ENCODE data around the gene PLCB2.
A peak's percentile ranks its signal among the peaks of the same experiment; 100 is the strongest.

Gene PLCB2

GRCh38 chr15:40340038-40340739 lies 32.5 kb upstream of the PLCB2 start:
- DNase-seq (ENCODE audit: low spot score), result peak; percentile 67

DNA sequence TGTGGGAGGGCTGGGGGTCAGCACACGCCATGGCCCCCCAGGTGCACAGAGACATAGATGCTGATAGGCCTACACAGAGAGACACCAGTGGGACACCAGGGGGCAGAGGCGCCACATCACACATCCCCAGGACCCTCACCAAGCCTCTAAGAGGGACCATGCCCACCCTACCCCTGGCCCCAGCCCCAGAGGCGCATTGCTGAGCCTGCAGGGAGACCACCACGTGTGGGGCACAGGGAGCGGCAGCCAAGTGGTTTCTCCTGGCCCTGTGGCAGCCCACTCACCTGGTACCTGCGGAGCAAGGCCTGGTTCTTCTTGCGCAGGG lies 31.8 kb upstream of the PLCB2 start:
- no peak for DNase-seq (ENCODE audit: low spot score)

- peak; percentile 84 for DNase-seq (ENCODE audit: low spot score)
These were observed 31.3 kb upstream of the PLCB2 start for GRCh38 chr15:40338921-40339620.

DNA sequence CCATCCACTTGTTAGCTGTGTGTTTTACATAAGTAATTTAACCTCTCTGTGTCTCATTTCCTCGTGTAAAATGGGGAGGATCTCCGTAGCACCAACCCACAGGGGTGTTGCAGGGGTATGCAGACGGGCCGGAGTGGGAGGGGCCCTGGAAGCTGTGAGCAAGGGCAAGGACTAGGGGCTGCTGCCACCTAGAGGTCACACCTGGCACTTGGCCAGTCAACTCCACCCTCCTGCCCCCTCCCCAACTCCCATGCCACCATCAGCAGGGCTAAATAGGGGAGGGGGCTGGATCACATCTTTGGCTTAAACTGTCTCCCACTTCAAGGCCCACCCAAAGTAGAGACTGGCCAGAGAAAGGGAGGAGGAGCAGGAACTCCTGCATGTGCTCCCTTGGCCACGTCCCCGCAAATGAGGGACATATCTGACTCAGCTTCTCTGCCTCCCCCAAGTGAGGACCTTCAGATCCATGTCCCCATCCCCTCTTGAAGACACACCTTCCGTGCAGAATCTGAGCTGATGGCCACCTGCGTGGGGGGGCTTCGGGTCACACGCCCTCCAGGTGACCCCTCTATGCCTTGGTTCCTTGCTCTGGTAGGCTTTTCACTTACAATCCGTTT lies 30.4 kb upstream of the PLCB2 start:
- peak; percentile 49 for DNase-seq (ENCODE audit: low spot score)

DNA sequence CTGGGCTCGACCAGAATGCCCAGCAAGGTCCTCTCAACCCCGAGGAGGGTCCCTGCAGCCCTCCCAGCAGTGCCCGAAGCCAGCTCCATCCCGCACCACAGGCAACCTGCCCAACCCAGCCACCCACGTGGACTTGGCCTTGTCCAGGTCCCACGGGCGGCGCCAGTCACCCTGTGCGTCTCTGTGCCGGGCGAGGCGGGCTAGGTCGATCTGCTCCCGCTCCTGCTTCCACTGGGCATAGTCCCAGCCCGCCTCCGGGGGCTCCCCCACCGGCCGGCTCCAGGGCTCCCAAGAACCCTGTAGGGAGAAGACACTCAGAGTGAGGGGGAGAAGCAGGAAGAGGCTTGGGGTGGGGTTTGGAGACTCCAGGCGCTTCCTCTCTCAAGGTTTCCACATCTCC lies 29.9 kb upstream of the PLCB2 start:
- no peak for DNase-seq (ENCODE audit: low spot score)

- DNase-seq (ENCODE audit: low spot score), result no peak
These were observed 29.0 kb upstream of the PLCB2 start for GRCh38 chr15:40336744-40337122.

DNA sequence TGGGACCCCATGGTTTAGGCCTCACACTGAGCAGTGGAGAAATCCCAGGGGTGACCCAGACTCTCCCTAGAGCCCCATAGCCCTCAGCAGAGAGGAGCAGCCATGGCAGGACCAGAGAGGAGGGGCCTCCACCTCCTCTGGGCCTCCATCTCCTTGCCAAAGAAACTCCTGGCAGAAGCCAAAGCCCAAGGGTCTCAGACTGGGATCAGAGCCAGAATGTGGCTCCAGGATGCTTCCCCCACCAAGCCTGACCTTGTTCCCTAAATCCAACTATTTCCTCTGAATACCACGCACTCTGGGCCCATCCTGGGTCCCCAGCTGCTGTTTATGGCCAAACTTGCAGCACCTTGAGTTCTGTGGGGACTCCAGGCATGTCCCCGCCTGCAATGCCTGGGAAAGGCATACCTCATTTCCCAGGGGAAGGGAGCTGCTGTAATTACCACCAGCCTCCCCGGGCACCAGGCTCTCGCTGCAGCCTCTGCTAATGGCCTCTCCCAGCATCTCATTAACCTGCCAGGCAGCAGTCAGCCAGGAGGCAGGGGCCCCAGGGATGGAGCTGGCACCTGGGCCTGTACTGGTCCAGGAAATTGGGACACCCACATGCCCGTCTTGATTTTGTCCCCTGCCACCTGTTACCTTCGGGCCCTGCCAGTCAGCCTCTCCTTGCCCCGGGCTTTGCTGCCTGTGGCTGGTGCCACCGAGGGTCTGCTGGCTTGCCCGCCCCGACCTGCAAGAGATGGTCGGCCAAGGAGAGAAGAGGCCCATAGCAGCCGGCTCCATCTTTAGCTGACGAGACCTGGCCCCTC lies 28.4 kb upstream of the PLCB2 start:
- no peak for DNase-seq (ENCODE audit: low spot score)

- DNase-seq (ENCODE audit: low spot score), result no peak
These were observed 27.4 kb upstream of the PLCB2 start for GRCh38 chr15:40334941-40335795.

DNA sequence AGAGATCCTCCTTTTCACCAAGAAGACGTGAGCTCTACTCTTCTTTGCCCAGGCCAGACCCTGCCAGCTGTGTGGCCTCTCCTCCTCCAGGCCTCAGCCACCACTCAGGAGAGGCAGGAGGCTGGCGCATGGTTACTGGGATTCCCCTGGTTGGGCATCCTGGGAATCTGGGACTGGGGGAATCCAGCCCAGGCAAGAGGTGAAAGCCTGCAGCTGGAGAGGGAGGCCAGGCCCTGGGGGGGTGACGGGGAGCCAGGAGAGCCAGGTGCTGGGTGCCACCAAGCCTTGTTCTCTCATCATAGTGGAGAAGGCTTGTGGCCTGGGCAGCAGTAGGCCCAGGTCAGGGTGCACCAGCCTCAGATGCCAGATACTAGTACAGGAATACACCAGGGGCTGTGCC lies 26.8 kb upstream of the PLCB2 start:
- no peak for DNase-seq (ENCODE audit: low spot score)

DNA sequence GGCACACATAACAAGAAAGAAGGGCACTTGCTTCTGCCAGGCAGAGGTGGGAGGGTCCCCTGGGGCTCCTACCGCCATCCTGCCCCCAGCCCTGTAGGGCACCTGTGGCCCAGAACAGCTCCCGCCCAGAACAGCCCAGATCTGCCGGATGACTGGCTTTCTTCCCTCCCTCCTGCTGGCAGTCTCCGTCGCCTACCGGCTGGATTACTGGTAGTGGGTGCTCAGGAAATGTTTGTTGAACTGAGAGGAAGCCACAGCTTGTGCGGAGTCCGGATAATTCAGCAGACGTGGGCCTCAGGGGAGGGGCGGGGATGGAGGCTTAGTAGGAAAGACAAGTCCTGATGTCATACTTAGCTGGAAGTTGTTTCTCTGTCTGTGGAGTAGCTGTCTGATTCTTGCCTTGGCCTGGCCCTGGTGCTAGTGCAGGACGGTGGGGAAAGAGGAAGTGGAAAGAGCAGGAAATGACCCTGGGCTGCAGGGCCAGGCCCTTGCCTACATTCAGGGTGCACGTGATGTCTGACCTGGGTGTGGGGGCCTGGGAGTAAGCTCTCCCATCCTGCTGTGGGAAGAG lies 26.3 kb upstream of the PLCB2 start:
- DNase-seq (ENCODE audit: low spot score), result peak; percentile 54

GRCh38 chr15:40332113-40332781 lies 24.5 kb upstream of the PLCB2 start:
- no peak for DNase-seq (ENCODE audit: low spot score)

DNA sequence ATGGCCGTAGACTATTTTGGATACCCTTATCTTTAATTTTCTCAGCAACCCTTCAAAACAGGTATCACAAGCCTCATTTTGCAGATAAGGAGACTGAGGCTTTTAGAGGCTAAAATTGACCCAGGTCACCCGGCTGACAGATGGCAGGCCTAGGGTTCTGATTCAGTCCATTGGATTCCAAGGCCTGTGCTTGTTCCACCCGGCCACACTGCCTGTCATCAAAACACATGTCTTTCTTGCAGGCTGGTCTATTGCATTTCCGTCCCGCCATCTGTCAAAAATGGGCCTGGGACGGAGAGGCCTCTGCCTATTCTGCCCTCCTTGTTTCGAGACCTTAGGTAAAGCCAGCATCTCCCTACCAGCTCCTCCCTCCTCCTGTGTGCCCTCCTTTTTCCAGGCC lies 23.9 kb upstream of the PLCB2 start:
- DNase-seq (ENCODE audit: low spot score), result no peak

- no peak for DNase-seq (ENCODE audit: low spot score)
These were observed 23.3 kb upstream of the PLCB2 start for GRCh38 chr15:40331026-40331425.

- no peak for DNase-seq (ENCODE audit: low spot score)
These were observed 22.7 kb upstream of the PLCB2 start for GRCh38 chr15:40330368-40330836.

DNA sequence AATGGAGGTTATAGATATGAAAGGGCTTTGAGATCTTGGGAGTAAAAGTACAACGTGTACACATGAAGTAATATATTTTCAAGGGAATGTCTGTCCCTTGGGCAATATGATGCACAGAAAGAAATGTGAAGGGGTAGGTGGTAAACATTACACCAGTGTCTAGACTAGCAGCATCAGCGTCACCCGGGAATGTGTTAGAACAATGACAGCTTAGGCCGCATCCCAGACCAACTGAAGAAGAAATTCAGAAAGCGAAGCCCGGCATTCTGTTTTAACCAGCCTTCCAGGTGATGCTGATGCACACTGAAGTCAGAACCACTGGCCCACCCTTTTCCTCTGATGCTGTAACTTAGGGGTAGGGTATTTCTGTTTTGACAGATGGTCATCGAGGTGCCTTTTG lies 22.1 kb upstream of the PLCB2 start:
- no peak for DNase-seq (ENCODE audit: low spot score)

DNA sequence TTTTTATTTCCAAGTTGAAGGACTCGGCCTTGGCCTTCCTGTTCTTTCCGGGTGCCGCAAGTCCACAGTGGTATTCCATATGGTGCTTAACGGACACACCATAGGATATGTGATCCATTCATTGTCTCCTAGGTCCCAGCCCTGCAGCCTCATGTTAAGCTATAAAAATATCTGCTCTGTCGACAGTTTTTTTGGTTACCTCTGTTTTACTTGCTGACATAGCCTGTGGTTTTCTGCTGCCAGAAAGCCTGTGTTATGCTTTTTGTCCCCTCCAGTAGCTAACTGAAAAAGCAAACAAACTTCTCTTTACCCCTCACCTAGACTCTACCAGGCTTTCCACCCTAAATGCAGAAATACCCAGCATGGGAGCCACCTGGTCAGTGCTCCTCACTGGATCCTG lies 21.0 kb upstream of the PLCB2 start:
- DNase-seq (ENCODE audit: low spot score), result no peak

GRCh38 chr15:40328176-40328575 lies 20.4 kb upstream of the PLCB2 start:
- DNase-seq (ENCODE audit: low spot score), result no peak

- DNase-seq (ENCODE audit: low spot score), result no peak
These were observed 19.7 kb upstream of the PLCB2 start for GRCh38 chr15:40327457-40327856.

DNA sequence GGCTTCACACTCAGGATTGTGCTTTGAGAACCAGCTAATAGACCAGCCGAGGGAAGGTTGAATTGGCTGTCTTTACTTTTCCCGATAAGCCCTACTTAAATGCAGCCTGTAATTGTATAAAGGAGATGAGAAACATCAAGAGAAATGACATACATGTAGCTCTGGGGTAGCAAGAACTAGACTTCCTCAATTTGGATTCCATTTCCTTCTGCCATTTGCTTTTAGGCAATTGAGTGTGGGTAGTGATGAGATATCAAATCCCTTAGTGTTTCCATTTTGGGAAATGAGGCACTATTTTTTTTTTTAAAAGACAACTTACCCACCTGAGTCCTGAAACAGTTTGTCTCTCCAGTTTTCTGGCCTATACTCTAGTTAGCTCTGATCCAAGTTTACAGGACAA lies 18.0 kb upstream of the PLCB2 start:
- no peak for DNase-seq (ENCODE audit: low spot score)

- no peak for DNase-seq (ENCODE audit: low spot score)
These were observed 17.5 kb upstream of the PLCB2 start for GRCh38 chr15:40325188-40325587.
